Erythroblast (primary cell): ENCODE results near the gene OOSP4B.

Source experiments
- GATA1 ChIP-seq: IDR thresholded peaks from 2 replicates; pipeline ENCODE4 v1.6.1; 2011; ENCODE audit warnings: low read depth, mild to moderate bottlenecking, control low read depth, low read length, moderate library complexity
- POLR2A ChIP-seq: IDR thresholded peaks from 2 replicates; pipeline ENCODE4 v1.6.1; 2011; ENCODE audit warnings: mild to moderate bottlenecking, low read length

DNA sequence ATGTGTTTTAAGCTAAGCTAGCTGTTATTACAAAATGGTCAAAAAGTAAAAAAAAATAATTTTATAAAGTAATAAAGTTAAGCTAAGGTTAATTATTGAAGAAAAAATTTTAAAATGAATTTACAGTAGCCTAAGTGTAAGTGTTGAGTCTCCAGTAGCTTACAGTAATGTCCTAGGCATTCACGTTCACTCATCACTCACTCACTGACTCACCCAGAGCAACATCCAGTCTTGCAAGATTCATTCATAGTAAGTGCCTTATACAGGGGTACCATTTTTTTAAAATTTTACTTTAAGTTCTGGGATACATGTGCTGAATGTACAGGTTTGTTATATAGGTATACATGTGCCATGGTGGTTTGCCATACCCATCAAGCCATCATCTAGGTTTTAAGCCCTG lies 11.6 kb upstream of the OOSP4B start:
- no peak for TF ChIP-seq POLR2A
- no peak for TF ChIP-seq GATA1
